Measurements from ENCODE around the gene FGF19.
"Not testable (repeated sequence)": the region's sequence is repeated elsewhere in the genome, so short reads cannot be mapped to it uniquely, and the experiment has no call there.

Gene FGF19

GRCh38 chr11:69716891-69717747, 13.3 kb upstream of the FGF19 start:
- DNase-seq = no peak

GRCh38 chr11:69716099-69716498, 12.3 kb upstream of the FGF19 start:
- DNase-seq = no peak

GRCh38 chr11:69715446-69715845, 11.6 kb upstream of the FGF19 start:
- DNase-seq = no peak

- DNase-seq = no peak
Observed at GRCh38 chr11:69711822-69712801, 8.3 kb upstream of the FGF19 start.

GRCh38 chr11:69708736-69709401, 5.0 kb upstream of the FGF19 start:
- no peak for DNase-seq

- no peak for DNase-seq
Observed at GRCh38 chr11:69707176-69707575, 3.4 kb upstream of the FGF19 start.

GRCh38 chr11:69705901-69706787, 2.3 kb upstream of the FGF19 start:
- no peak for DNase-seq

- no peak for DNase-seq
Observed at GRCh38 chr11:69705351-69705811, 1.6 kb upstream of the FGF19 start.

- DNase-seq = peak; percentile 14
Observed at GRCh38 chr11:69704508-69705253, 859 bp upstream of the FGF19 start.

- DNase-seq = no peak
Observed at GRCh38 chr11:69703453-69703767, 412 bp downstream of the FGF19 start.

- DNase-seq = no peak
Observed at GRCh38 chr11:69702769-69703452, 911 bp downstream of the FGF19 start.

GRCh38 chr11:69702239-69702691, 1.6 kb downstream of the FGF19 start:
- no peak for DNase-seq

- DNase-seq = peak; percentile 60
Observed at GRCh38 chr11:69700278-69701140, 3.3 kb downstream of the FGF19 start.

GRCh38 chr11:69699213-69699612, 4.6 kb downstream of the FGF19 start:
- peak; percentile 81 for DNase-seq

- no peak for DNase-seq
Observed at GRCh38 chr11:69698362-69698761, 5.5 kb downstream of the FGF19 start.

GRCh38 chr11:69697861-69698260, 6.0 kb downstream of the FGF19 start:
- no peak for DNase-seq

- DNase-seq = no peak
Observed at GRCh38 chr11:69697469-69697843, 6.4 kb downstream of the FGF19 start.

- DNase-seq = peak; percentile 82
Observed at GRCh38 chr11:69696749-69697468, 6.9 kb downstream of the FGF19 start.

GRCh38 chr11:69695995-69696394, 7.8 kb downstream of the FGF19 start:
- not testable (repeated sequence) for DNase-seq
